HG03103 (cell line): ENCODE data around the gene PRDM16.

ENCODE experiments used
- ATAC-seq: cut with Tn5 transposase; IDR thresholded peaks from one replicate; pipeline ENCODE4 v1.9.1; 2021; ENCODE audit warnings: low read depth; ENCODE audit not compliant: unreplicated experiment

PRDM16 gene

GRCh38 chr1:3119061-3119460 is 50.1 kb downstream of the PRDM16 start:
- ATAC-seq, result no peak

- no peak for ATAC-seq
These were observed 50.7 kb downstream of the PRDM16 start for GRCh38 chr1:3119725-3120124.

GRCh38 chr1:3120140-3120539 is 51.1 kb downstream of the PRDM16 start:
- no peak for ATAC-seq

- no peak for ATAC-seq
These were observed 52.0 kb downstream of the PRDM16 start for GRCh38 chr1:3120994-3121393.

- ATAC-seq, result no peak
These were observed 52.6 kb downstream of the PRDM16 start for GRCh38 chr1:3121401-3122210.

- ATAC-seq, result no peak
These were observed 53.3 kb downstream of the PRDM16 start for GRCh38 chr1:3122311-3122710.

GRCh38 chr1:3124246-3124645 is 55.2 kb downstream of the PRDM16 start:
- ATAC-seq, result no peak

GRCh38 chr1:3125078-3125477 is 56.1 kb downstream of the PRDM16 start:
- no peak for ATAC-seq

GRCh38 chr1:3125546-3126368 is 56.8 kb downstream of the PRDM16 start:
- ATAC-seq, result no peak

- ATAC-seq, result no peak
These were observed 58.0 kb downstream of the PRDM16 start for GRCh38 chr1:3126756-3127678.

GRCh38 chr1:3127738-3128137 is 58.7 kb downstream of the PRDM16 start:
- no peak for ATAC-seq

GRCh38 chr1:3128431-3129132 is 59.6 kb downstream of the PRDM16 start:
- no peak for ATAC-seq

GRCh38 chr1:3129133-3129490 is 60.1 kb downstream of the PRDM16 start:
- no peak for ATAC-seq

- ATAC-seq, result no peak
These were observed 61.3 kb downstream of the PRDM16 start for GRCh38 chr1:3130268-3130667.

GRCh38 chr1:3132660-3133059 is 63.7 kb downstream of the PRDM16 start:
- ATAC-seq, result no peak

GRCh38 chr1:3133686-3134085 is 64.7 kb downstream of the PRDM16 start:
- no peak for ATAC-seq

GRCh38 chr1:3134381-3135072 is 65.5 kb downstream of the PRDM16 start:
- ATAC-seq, result no peak

- no peak for ATAC-seq
These were observed 66.2 kb downstream of the PRDM16 start for GRCh38 chr1:3135073-3135702.

GRCh38 chr1:3135744-3136455 is 66.9 kb downstream of the PRDM16 start:
- ATAC-seq, result no peak
